HepG2 (cell line): ENCODE results near the gene SERTAD3. TPM values are rescaled to one million over a fixed set of nuclear protein-coding genes. Genes with fewer than 3 reads are reported as not detected.

ENCODE experiments used
- CHCHD3 ChIP-seq: sonication (generic); formaldehyde crosslinking; IDR thresholded peaks from 2 replicates; pipeline ENCODE4 v1.8.0; 2022; ENCODE audit warnings: mild to moderate bottlenecking, missing genetic modification reagents, moderate library complexity
- CREB1 ChIP-seq, 2 experiments: fragments of 450-650 bp in 1 of 2; IDR thresholded peaks; 2 replicates each; pipeline ENCODE4 v1.6.1; 2016 to 2017; ENCODE audit warnings: control low read depth in 1 of 2, mild to moderate bottlenecking in 1 of 2, missing compliant biosample characterization in 1 of 2, missing genetic modification characterization in 1 of 2
- HOXA9 ChIP-seq: sonication (generic); formaldehyde crosslinking; IDR thresholded peaks from 2 replicates; pipeline ENCODE4 v1.8.1; 2022; ENCODE audit warnings: missing genetic modification reagents, mild to moderate bottlenecking, moderate library complexity, borderline replicate concordance
- LCORL ChIP-seq, 2 experiments: fragments of 450-650 bp in 1 of 2; sonication (generic) in 1 of 2; formaldehyde crosslinking in 1 of 2; IDR thresholded peaks; 2 replicates each; pipeline versions ENCODE4 v1.5.0 to v1.6.1; 2017 to 2020; ENCODE audit warnings: antibody characterized with exemption in 1 of 2, missing genetic modification reagents in 1 of 2
- NCOA1 ChIP-seq: sonication (generic); formaldehyde crosslinking; IDR thresholded peaks from 2 replicates; pipeline ENCODE4 v1.9.0; 2021; ENCODE audit warnings: missing genetic modification reagents
- TBL1XR1 ChIP-seq: fragments of 150-350 bp; IDR thresholded peaks from 2 replicates; pipeline ENCODE4 v1.6.1; 2014; ENCODE audit warnings: borderline replicate concordance, low read length; ENCODE audit not compliant: partially characterized antibody
- TOPORS ChIP-seq: sonication (generic); formaldehyde crosslinking; IDR thresholded peaks from 2 replicates; pipeline ENCODE4 v1.8.0; 2023; ENCODE audit warnings: mild to moderate bottlenecking, missing genetic modification reagents
- TRIM24 ChIP-seq: sonication (generic); formaldehyde crosslinking; IDR thresholded peaks from 2 replicates; pipeline ENCODE4 v1.8.0; 2022; ENCODE audit warnings: mild to moderate bottlenecking, missing genetic modification reagents
- ZNF564 ChIP-seq: sonication (generic); formaldehyde crosslinking; IDR thresholded peaks from 2 replicates; pipeline ENCODE4 v1.8.1; 2023; ENCODE audit warnings: mild to moderate bottlenecking, missing genetic modification reagents
- ZNF782 ChIP-seq: sonication (generic); formaldehyde crosslinking; IDR thresholded peaks from 2 replicates; pipeline ENCODE4 v1.4.0; 2020; ENCODE audit warnings: missing genetic modification reagents, mild to moderate bottlenecking, borderline replicate concordance
- polyA plus RNA-seq, 8 experiments: library from polyadenylated mRNA; depleted of rRNA in 3 of 8; stranded (reverse) in 7 of 8; unstranded in 1 of 8; fragments of >200 nt; fragmentation: Illumina TruSeq in 4 of 8; extraction: Trizol in 4 of 8; gene quantifications; 2 replicates each; pipeline versions ENCODE4 v1.2.1 to v1.2.3, GENCODE V29; 2011 to 2016; ENCODE audit warnings: low read depth in 4 of 8, missing spikeins in 1 of 8, mixed read lengths in 1 of 8; ENCODE audit not compliant: insufficient read depth in 1 of 8
- total RNA-seq, 5 experiments: library from RNA; depleted of rRNA; stranded (reverse); fragments of >200 nt; fragmentation: Illumina TruSeq; extraction: Trizol; gene quantifications; 2 replicates each; pipeline ENCODE4 v1.2.3, GENCODE V29; 2016; ENCODE audit warnings: low read depth in 1 of 5
- TF ChIP-seq, protein P1 (sequence below): sonication (generic); formaldehyde crosslinking; IDR thresholded peaks from 2 replicates; pipeline ENCODE4 v1.4.0; 2020; ENCODE audit warnings: low read depth, mild to moderate bottlenecking, missing genetic modification reagents
- TF ChIP-seq, protein P2 (sequence below): sonication (generic); formaldehyde crosslinking; IDR thresholded peaks from 2 replicates; pipeline ENCODE4 v1.5.0; 2020; ENCODE audit warnings: missing genetic modification reagents
- TF ChIP-seq, protein P3 (sequence below): sonication (generic); formaldehyde crosslinking; IDR thresholded peaks from 2 replicates; pipeline ENCODE4 v1.4.0; 2020; ENCODE audit warnings: missing genetic modification reagents, borderline replicate concordance
- TF ChIP-seq, protein P4 (sequence below): sonication (generic); formaldehyde crosslinking; conservative IDR thresholded peaks from 2 replicates; pipeline ENCODE4 v1.4.0; 2020; ENCODE audit warnings: missing genetic modification reagents
- TF ChIP-seq, protein P5 (sequence below): sonication (generic); formaldehyde crosslinking; IDR thresholded peaks from 2 replicates; pipeline ENCODE4 v1.8.0; 2022; ENCODE audit warnings: missing genetic modification reagents, mild to moderate bottlenecking, moderate library complexity, borderline replicate concordance
- TF ChIP-seq, protein P6 (sequence below): sonication (generic); formaldehyde crosslinking; IDR thresholded peaks from 2 replicates; pipeline ENCODE4 v1.4.0; 2020; ENCODE audit warnings: mild to moderate bottlenecking, missing genetic modification reagents

SERTAD3 gene
- total and polyA plus RNA-seq, 2 of the 13 experiments (the other 11 are each of a cell fraction or from before 2014, with no cell fraction given) = 9.6 to 16.9 TPM

DNA sequence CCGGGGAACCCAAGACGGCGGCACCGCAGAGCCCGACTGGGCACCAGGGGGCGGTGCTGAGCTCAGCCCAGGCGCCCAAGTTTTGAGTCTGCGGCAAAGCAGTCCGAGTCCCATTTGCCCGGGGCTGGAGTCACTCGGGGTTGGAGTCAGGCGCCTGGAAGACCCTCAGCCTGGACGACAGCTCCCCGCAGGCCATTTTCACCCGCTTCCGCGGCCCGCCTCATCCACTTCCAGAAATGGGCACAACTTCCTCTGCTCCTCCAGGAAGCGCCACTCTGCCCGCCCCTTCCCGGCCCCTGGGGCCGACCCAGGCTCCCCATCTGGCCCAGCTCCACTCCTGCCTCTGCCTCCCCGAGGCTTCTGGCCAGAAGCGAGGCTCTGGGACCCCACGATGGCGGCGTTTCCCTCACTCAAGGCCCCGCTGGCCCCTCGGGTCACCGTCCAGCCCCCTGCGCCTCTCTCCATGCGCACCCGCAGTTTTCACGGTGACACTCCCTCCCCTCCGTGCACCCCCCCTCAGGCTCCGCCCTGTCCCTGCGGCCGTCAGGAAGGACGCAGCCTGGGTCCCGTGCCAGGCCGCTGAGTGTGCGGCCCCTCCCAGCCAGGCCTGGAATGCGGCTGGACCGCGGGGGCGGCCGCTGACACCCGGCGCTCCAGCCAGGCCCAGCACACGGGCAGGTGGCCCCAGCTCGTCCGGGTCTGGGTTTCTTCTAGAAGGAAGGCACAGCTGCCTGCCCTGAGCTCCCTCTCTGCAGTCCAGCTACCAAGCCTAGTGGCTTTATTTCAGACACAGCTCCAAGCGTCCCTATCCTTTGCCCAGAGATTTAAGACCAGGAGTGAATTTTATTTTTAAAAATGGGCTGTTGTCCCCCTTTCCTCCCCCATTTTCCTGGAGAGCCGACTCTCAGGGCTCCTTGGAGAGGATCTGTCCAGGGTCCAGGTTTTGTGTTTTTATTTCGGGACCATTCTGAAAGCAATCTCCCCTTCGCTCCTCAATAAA, 23.1 kb downstream of the SERTAD3 start (continued):
- TF ChIP-seq, protein P1, sequence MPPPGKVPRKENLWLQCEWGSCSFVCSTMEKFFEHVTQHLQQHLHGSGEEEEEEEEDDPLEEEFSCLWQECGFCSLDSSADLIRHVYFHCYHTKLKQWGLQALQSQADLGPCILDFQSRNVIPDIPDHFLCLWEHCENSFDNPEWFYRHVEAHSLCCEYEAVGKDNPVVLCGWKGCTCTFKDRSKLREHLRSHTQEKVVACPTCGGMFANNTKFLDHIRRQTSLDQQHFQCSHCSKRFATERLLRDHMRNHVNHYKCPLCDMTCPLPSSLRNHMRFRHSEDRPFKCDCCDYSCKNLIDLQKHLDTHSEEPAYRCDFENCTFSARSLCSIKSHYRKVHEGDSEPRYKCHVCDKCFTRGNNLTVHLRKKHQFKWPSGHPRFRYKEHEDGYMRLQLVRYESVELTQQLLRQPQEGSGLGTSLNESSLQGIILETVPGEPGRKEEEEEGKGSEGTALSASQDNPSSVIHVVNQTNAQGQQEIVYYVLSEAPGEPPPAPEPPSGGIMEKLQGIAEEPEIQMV (CRISPR knock-in tag) = no peak
- TF ChIP-seq HOXA9 (CRISPR knock-in tag) (no peak), TRIM24 (no peak), CREB1 (IDR thresholded peaks at IDR 0.05) (peak; percentile 22; the same call in 1 of the 2 replicates), CREB1 (CRISPR knock-in tag; IDR thresholded peaks at IDR 0.05) (no peak), NCOA1 (CRISPR knock-in tag) (0 out of 2 replicates have a peak, but pooled peaks have one; percentile 25), LCORL (IDR thresholded peaks at IDR 0.05) (no peak), LCORL (CRISPR knock-in tag; IDR thresholded peaks at IDR 0.05) (peak; percentile 92), ZNF564 (CRISPR knock-in tag) (peak; percentile 92), CHCHD3 (CRISPR knock-in tag) (0 out of 2 replicates have a peak, but pooled peaks have one; percentile 55), TOPORS (CRISPR knock-in tag) (peak; percentile 45), TBL1XR1 (peak; percentile 46), ZNF782 (no peak)
- TF ChIP-seq, protein P2, sequence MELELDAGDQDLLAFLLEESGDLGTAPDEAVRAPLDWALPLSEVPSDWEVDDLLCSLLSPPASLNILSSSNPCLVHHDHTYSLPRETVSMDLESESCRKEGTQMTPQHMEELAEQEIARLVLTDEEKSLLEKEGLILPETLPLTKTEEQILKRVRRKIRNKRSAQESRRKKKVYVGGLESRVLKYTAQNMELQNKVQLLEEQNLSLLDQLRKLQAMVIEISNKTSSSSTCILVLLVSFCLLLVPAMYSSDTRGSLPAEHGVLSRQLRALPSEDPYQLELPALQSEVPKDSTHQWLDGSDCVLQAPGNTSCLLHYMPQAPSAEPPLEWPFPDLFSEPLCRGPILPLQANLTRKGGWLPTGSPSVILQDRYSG (CRISPR knock-in tag) = no peak
- TF ChIP-seq, protein P3, sequence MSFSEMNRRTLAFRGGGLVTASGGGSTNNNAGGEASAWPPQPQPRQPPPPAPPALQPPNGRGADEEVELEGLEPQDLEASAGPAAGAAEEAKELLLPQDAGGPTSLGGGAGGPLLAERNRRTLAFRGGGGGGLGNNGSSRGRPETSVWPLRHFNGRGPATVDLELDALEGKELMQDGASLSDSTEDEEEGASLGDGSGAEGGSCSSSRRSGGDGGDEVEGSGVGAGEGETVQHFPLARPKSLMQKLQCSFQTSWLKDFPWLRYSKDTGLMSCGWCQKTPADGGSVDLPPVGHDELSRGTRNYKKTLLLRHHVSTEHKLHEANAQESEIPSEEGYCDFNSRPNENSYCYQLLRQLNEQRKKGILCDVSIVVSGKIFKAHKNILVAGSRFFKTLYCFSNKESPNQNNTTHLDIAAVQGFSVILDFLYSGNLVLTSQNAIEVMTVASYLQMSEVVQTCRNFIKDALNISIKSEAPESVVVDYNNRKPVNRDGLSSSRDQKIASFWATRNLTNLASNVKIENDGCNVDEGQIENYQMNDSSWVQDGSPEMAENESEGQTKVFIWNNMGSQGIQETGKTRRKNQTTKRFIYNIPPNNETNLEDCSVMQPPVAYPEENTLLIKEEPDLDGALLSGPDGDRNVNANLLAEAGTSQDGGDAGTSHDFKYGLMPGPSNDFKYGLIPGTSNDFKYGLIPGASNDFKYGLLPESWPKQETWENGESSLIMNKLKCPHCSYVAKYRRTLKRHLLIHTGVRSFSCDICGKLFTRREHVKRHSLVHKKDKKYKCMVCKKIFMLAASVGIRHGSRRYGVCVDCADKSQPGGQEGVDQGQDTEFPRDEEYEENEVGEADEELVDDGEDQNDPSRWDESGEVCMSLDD = peak; percentile 62; the same call in 1 of the 2 replicates
- TF ChIP-seq, protein P4, sequence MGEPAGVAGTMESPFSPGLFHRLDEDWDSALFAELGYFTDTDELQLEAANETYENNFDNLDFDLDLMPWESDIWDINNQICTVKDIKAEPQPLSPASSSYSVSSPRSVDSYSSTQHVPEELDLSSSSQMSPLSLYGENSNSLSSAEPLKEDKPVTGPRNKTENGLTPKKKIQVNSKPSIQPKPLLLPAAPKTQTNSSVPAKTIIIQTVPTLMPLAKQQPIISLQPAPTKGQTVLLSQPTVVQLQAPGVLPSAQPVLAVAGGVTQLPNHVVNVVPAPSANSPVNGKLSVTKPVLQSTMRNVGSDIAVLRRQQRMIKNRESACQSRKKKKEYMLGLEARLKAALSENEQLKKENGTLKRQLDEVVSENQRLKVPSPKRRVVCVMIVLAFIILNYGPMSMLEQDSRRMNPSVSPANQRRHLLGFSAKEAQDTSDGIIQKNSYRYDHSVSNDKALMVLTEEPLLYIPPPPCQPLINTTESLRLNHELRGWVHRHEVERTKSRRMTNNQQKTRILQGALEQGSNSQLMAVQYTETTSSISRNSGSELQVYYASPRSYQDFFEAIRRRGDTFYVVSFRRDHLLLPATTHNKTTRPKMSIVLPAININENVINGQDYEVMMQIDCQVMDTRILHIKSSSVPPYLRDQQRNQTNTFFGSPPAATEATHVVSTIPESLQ = no peak
- TF ChIP-seq, protein P5, sequence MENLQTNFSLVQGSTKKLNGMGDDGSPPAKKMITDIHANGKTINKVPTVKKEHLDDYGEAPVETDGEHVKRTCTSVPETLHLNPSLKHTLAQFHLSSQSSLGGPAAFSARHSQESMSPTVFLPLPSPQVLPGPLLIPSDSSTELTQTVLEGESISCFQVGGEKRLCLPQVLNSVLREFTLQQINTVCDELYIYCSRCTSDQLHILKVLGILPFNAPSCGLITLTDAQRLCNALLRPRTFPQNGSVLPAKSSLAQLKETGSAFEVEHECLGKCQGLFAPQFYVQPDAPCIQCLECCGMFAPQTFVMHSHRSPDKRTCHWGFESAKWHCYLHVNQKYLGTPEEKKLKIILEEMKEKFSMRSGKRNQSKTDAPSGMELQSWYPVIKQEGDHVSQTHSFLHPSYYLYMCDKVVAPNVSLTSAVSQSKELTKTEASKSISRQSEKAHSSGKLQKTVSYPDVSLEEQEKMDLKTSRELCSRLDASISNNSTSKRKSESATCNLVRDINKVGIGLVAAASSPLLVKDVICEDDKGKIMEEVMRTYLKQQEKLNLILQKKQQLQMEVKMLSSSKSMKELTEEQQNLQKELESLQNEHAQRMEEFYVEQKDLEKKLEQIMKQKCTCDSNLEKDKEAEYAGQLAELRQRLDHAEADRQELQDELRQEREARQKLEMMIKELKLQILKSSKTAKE (CRISPR knock-in tag) = peak; percentile 81
- TF ChIP-seq, protein P6, sequence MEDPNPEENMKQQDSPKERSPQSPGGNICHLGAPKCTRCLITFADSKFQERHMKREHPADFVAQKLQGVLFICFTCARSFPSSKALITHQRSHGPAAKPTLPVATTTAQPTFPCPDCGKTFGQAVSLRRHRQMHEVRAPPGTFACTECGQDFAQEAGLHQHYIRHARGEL (CRISPR knock-in tag) = peak; percentile 81; the same call in 1 of the 2 replicates
